Activated CD4-positive, CD25-positive, alpha-beta regulatory T cell treated with anti-CD3 and anti-CD28 coated beads, Interleukin-2, amount 50 U/mL, for 72 hours (primary cell): ENCODE measurements around the gene AGER.
"Not testable (repeated sequence)": the region's sequence is repeated elsewhere in the genome, so short reads cannot be mapped to it uniquely, and the experiment has no call there.

Source experiments
- DNase-seq: peaks from one replicate; pipeline ENCODE4 v3.0.0; 2021

Gene AGER

DNA sequence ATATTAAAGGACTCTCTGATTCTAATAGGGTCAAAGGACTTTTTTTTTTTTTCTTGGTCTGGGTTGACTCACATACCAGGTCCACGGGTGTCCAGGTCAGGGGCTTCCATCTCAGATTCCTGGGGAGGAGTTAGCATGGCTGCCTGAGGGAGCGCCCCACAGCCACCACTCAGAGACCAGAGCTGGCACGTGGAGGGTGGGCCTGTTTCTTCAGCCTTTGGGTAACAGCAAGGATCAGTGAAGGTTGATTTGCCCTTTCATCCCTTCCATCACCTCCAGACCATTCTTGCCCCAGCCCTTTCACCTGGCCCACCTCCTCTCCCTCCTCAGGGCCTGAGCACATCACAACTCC, 14.3 kb upstream of the AGER start:
- DNase-seq: peak; percentile 20

DNA sequence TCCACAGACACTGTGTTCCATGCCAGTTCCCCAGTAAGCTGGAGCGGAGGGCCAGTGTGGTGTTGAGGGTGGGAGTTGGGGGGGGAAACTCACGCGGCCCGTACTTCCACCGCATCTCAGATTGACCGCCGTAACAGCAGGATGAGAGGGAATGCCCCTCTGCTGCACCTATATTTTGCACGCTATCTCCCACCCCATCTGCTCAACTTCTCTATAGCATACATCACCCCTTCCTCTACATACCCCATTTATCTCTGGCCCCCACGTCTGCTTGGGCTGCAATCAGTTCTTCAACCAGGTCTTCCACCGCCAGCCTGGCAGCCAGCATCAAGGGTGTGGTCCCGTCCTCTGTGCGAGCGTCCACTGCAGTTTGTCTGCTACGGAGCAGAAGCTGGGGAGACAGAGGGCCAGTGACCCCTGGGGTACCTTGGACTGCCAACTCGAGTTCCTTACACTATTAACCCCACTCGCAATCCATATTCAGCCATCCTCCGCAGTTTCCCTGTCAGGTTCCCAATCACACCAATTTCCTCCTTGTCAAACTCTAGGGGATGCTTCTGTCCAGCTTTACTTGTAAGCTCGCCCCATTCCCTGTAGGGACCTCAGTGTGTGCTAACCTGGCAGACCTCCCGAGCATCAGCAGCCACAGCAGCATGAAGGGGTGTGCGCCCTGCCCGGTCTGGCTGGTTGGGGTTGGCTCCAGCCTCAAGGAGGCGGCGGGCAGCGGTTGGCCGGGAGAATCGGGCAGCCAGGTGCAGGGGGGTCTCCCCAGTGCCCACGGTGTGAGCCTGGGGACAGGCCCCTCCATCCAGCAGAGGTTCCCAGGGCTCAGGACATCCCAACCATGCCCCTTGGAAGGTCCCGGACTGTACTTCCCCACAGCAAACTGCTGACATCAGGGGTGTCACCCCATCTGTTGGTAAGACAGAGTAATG, 12.9 kb upstream of the AGER start:
- no peak for DNase-seq

DNA sequence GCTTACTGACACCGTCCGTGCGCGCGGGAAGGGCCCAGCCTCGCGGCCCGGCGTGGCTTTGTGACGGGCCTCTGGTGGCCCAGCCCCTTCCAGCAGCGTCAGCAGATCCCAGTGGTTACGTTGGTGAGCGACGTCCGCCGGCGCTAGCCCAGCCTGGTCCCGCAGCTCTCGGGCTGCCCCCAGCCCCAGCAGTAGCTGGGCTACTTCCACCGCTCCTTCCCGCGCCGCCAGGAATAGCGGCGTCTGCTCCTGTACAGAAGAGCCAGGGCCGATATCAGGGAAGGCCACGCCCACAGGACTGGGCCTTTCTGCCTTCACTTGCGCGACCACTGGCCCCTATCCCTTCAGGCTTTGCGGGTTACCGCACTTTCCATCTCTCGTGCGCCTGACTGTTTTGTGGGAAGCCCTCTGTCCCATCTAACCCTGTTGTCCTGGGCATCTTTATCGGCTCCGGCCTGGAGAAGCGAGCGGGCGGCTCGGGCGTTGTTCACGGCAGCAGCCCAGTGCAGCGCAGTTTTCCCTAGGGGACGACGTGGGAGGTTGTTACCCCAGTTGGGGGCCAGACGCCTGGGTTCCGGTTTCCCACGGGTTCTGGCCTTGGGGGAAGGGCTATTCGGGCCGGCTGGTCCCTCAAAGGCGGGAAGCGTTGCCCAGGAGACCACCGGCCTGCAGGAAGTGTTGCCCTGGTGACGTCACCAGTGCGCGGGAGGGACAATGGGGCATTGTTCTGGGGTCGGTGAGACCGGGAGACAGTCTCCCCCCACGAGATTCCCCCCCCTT, 12.0 kb upstream of the AGER start:
- DNase-seq: peak; percentile 65

DNA sequence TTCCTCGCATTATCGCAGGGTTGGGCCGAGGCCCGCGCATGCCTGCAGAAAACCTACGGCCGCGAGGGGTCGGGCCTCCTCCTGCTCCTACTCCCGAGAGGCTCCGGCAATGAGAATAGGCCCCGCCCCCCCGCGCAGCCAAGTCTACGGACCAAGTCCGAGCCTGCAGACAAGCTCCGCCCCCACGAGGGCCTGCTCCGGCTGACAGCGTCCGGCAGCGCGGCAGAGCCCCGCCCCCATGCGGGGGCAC, 11.5 kb upstream of the AGER start:
- peak; percentile 100 for DNase-seq

DNA sequence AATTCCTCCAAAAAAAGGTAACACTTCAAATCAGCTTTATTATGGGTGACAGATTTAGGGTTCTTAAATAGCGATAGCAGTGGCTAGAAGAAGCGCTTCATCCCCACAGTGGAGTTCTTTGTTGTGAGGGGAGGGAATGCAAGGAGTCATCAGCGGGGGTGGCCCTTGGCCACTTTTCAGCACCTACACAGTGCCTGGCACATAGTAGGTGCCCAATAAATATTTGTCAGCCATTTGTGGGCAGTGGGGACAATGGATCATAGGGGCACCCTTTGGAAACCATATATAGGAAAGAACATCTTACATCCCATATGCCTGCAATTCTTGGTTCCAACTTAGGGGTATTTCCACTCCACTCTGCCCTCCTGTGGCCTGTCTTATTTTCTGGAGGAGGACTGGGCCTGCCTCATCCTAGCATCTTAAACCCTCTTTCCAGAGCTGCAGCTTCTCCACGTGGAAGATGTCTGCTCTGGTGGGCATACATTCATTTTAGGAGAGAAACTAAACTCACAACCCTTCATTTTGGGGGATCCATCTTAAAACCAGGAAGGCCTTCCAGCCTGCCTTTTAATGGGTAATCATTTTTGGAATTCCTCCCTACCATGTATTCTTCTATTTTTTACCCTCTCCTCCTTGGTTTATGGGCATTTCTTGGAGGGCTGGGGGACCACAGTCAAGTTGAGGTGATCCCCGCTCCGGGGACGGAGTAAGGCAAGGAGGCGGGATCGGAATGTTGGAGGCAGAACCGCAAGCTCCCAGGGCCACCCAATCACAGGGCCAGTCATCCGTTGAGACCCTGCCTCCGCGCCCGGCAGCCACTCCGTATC, 11.0 kb upstream of the AGER start:
- DNase-seq: no peak

DNA sequence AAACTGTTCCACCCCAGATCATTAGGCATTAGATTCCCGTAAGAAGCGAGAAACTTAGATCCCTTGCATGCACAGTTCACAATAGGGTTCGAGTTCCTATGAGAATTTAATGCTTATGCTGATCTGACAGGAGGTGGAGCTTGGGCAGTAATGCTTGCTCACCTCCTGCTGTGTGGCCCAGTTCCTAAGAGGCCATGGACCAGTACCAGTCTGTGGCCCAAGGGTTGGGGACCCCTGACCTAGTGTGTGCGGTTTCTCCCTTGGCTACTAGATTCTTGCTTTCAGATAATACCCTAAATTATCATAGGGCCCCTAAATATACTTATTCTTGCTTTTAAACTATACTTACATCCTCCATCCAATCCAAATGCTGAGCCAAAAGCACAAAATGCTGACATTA, 10.3 kb upstream of the AGER start:
- DNase-seq: no peak

DNA sequence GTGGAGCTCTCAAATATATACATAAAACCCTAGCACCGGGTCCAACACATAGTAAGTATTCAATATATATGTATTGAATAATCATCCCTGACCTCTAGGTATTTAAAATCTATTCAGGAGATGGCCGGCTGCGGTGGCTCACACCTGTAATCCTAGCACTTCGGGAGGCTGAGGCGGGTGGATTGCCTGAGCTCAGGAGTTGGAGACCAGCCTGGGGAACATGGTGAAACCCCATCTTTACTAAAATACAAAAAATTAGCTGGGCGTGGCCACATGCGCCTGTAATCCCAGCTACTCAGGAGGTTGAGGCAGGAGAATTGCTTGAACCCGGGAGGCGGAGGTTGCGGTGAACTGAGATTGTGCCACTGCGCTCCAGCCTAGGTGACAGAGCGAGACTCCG, 9.0 kb upstream of the AGER start:
- DNase-seq: not testable (repeated sequence)

DNA sequence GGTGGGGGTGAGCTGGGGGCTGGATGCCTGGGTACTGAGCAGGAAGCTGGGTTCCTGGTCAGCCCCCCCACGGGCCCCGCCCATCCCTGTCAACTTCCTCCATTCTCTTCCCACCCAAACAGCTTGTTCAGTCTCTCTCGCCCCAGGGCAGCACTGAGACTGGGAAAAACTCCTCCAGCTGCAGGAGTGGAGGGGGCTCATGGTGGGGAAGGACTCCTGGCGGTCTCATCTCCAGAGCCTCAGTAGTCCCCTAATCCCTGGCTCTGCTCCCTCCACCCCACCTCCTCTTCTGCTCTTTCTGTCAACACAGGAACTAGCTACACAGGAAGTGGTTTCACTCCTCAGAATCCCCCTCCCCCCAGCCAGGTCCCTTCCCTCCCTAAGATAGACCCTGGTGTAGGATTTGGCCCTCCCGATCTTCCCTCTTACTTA, 8.6 kb upstream of the AGER start, which contains the start of gene GPSM3:
TSS of gene GPSM3 (minus strand) at position 36 of the 432 bp plus-strand sequence. CDS start 130 bp downstream, outside the sequence.
- peak; percentile 52 for DNase-seq

DNA sequence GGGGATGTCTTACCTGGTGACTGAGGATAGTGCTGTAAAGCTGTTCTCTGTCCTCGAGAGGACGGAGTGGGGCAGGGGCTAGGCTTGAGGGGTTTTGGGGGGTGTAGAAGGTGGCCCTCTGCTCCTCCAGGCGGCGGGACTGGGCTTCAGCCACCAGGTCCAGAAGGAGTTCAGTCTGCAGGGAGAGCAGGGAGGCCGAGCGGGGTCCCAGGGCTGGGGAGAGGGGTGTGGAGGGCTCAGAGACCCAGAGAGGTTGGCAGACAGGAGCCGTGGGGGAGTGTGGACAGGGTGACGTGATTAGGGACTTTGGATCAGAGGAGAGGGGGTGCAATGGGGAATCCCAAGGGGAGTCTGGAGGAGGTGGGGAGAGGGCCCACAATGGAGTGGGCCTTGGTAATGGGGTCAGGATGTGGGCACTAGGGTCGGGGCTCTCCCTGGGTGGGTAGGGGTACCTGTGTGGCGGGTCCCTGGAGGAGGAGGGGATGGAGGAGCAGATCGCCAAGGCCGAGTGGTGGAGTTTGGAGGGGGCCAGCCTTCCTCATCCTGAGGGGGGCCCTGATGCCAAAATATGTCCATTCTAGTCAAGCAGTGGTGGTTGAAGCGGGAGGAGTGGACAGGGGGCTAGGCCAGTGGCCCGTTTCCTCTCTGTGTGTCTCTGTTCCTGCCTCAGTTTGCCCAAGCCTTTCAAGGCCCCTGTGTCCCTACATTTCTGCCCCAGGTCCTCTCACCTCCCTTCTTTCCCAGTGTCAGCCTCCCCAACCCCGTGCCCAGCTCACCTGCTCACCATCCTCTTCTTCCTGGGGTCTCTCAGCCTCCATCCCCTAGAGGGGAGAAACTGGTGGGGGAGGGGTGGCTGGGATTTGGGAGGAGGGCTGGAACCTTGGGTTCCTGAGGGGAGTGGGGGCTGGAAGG, 7.9 kb upstream of the AGER start:
- no peak for DNase-seq

DNA sequence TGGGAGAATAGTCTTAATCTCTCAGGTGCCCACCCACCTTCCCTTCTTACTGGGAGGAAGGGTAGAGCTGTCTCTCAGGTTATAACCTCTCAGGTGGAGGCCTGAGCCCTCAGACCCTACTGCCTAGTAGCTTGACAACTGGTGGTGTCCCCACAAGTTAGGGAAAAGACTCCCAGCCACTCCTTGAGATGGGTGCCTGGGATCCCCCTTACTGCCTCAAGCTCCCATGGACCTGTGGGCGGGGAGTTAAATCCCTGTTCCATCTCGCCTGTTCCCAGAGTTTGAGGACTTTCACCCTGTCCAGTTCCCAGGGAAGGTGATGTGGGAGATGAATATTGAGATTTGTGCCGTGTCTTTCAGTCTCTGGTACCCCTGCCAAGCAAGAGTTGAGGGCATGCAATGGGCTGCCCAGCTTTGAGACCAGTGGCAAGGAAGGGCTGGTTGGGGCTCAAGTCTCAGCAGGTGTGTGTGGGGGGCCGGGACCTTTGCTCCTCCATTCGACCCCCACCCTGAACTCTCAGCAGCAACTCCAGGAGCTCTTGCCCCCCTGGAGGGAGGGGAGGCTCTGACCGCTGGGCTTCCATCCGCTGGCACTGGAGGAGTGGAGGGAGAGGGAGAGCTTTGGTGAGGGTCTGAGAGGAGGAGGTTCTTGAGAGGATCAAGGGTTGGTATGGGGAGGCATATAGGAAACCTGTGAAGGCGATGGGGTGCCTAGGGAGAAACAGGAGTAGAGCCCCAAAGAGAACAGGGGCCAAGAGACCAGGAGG, 7.0 kb upstream of the AGER start:
- no peak for DNase-seq

DNA sequence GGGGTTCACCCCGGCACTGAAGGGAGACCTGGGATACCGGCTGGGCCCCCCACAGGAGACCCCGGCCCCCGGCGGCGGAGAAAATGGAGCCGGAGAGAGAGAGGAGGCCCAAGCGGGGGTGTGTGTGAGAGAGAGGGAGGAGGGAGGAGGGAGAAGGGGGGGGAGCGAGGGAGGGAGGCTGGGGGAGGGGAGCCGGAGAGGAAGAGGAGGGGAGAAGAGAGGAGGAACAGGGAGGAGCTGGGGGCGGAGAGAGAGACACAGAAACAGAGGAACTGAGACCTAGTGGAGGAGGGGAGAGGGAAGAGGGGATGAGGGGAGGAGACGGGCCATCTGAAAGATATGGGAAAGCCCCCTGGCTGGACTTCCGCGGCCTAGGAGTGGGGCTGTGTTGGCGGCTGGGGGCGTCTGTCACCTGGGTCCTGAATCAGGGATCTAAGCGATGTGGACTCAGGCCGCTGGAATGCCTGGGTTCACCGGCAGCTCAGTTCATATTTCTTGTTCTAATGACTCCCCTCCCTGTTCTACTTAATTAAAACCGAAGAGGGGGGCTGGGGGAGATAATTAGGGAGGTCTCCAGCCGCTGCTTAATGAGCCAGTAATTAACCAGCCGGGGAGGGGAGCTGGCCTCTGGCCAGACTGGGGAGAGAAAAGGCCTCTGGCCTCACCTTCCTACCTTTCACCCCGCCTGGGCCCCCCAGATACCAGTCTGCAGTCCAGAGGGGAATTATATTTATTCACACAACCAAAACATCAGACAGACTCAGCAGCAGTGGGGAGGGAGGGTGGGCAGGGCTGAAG, 6.2 kb upstream of the AGER start, which contains the start of gene PBX2:
TSS of gene PBX2 (minus strand) at position 149 of the 798 bp plus-strand sequence. CDS start 287 bp downstream, outside the sequence.
- DNase-seq: peak; percentile 74

DNA sequence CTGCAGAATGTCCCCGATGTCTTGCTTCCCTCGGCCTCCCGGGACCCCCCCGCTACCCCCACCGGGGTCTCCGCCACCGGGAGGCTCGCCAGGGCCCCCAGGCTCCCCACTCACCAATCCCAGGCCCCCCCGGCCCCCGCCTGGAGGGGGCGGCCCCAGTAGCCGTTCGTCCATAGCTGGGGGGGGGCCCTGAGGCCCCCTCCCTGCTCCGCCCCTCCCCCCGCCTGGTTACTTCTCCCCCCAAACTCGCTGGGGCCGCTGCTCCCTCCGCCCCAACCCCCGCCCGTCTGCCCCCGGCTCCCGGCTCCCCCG, 5.6 kb upstream of the AGER start:
- no peak for DNase-seq

DNA sequence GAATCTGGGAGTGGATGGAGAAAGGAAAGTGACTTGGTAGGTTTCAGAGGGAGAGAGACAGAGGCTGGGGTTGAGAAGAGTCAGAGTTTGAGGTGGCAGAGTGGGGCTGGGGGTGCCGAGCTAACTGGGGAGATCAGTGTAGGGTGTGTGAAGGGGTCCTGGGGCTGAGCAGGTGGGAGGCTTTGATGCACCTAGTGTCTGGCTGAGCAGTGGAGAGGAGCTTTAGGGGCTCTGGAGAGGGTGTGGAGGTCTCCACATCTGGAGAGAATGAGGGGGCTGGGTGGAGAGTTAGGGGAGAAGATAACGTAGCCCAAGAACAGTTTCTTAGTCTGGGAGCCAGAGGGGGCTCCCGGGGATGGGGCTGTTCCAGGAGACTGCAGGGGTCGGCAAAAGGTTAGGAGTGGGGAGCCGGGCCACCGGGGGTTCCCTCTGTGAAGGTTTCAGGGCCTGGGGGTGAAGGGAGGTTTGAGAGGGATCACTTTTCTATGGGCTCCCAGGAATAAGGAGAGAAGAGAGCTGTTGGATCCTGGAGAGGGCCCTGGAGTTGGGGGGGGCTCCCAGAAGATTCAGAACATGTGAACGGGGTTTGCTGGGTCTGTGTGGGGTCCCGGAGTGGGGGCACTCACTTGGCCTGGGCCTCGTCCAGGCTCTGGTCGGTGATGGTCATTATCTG, 5.2 kb upstream of the AGER start:
- DNase-seq: no peak

DNA sequence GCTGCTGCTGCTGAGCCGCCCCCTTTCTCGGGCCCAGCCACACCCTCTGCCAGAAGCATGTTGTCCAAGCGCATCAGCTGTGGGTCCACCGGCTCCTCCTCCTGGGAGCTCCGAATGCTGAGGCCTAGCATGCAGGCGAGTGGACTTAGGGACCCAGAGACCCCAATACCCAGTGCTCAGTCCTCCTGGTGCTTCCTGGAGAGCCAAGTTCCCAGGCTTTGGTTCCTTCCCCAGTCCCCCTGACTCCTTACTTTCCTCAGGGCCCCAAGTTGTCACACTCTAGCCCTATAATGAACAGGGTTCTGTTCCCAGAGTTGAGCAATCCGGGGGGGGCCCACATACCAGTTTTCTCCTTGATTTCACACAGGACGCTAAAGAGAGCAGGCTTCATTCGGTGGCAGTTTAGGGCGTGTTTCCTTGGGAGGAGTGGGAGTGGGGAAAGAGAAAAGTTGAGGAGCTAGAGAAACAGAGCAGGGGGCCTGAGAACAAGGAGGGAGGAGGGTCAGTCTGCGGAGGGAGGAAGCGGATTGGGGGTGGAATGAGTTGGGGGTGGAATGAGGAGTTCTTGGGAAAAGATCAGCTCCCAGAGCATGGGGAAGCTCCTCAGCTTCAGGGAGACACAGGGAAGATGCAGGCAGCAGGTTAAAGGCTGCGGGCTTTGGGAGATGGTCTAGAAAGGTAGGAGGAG, 4.5 kb upstream of the AGER start:
- no peak for DNase-seq

DNA sequence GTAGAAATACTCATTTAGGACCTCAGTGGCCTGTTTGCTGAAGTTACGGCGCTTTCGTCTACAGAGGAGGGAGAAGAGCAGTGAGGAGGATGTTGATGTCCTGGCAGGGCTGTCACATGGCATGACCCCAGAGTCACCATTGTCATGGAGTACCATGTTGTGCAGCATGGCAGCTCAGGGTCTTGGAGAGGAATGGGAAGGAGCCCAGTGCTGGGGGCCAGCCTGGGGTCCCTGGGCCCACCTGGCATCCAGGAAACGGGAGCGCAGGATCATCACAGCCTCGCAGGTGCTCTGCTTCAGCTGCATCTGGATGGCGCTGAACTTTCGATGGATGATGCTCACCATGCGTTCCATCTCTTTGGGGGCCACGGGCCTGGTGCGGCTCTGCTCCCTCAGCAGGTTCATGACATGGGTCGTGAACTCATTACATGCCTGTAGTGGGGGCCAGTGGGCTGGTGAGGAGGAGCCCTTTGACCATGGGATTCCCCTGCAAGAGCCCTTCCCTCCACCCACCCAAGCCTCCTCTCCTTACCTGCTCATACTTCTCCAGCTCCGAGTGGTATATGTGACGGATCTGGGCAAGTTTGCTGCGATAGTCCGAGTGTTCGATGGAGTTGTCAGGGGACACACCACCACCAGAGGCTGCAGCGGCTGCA, 3.8 kb upstream of the AGER start:
- not testable (repeated sequence) for DNase-seq

DNA sequence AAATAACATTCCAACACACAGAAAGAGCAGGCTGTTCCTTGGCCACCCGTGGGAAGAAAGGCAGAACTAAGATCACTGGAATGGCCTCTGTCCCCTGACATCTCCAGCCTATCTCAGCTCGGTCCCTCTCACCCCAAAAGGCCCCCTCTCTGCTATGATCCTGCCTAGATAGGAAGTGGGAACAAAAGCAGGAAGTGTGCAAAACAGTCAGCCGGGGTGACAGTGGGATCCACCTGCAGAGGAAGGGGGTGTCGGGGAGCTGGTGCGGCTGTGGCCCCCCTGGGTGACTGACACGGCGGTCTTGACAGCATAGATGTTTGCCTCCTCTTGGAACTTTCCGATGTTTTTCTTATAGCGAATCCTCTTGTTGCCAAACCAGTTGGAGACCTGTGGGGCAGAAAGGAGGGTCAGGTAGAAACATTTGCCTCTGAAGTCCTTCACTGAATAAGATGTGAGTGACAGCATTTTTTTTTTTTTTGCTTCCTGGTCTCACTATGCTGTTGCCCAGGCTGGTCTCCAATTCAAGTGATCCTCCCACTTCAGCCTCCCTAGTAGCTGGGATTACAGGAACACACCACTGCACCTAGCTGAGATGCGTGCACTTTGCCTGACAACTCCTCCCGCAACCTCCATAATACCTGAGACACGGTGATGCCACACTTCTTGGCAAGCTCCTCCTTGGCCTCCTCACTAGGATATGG, 3.1 kb upstream of the AGER start:
- DNase-seq: no peak

DNA sequence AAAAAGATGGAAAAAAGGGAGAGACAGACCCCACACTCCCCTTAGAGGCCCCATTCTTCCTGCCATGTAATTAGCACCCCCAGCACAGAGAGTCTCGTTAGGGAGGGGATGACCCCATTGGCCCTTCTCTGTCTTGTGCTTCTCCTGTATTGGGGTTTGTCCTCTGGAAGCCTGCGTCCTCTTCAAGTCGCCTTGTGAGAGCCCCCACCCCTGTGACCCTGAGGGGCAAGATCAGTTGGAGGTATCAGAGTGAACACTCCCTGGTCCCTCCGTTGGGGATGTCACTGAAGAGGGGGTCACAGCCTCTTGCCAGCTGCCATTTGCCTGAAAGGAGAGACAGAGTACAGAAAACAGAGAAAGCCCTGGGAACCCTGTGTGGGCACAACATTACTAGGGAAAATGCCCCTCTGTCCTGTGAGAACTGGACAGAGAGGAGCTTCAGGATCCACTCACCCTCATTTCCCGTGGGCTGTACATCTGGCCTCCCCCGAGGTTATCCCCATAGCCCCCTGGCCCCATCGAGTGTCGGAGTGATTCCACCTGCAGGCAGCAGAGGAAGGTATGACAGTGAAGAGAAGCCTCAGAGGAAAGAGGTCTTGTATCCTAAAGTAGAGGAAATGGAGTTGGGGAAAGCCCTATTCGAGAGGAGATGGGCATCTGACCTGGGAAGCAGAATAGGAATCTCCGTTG, 2.2 kb upstream of the AGER start:
- DNase-seq: not testable (repeated sequence)
